A549 (cell line): ENCODE measurements around the gene PPP2R2D. TPM values are rescaled to one million over a fixed set of nuclear protein-coding genes. Genes with fewer than 3 reads are reported as not detected.

ENCODE experiments used
- ATAC-seq, 2 experiments: fragments of 200-7000 bp in 1 of 2; fragments of >200 bp in 1 of 2; cut with Nextera tagmentation in 1 of 2; cut with Tn5 transposase in 1 of 2; 3 replicates each; pipeline versions ENCODE4 v1.8.0 to v1.9.1; 2018 to 2020; ENCODE audit warnings: mild to moderate bottlenecking in 1 of 2, moderate library complexity in 1 of 2
- CTCF ChIA-PET: fragments of 300-600 bp; sonication (Branson Sonifier 250); formaldehyde crosslinking; extraction: SDS; loops from one replicate; lab custom pipeline; 2021; ENCODE audit warnings: antibody characterized with exemption, inconsistent platforms; lab: Yijun Ruan, JAX
- POLR2A ChIA-PET: fragments of 350-600 bp; formaldehyde crosslinking; extraction: SDS; loops from one replicate; lab custom pipeline; 2021; ENCODE audit warnings: antibody characterized with exemption, inconsistent platforms; lab: Yijun Ruan, JAX
- DNase-seq, 2 experiments: peaks; one replicate each; pipeline versions ENCODE4 v3.0.0 to v3.0.0-alpha.2; 2011 to 2016; ENCODE audit warnings: low read depth in 1 of 2, low spot score in 1 of 2
- FAIRE-seq: peaks from 2 replicates; lab custom pipeline; 2011; peaks lifted over from hg19 to GRCh38; lab: Jason Lieb, UNC
- H3K27ac ChIP-seq, 2 experiments: fragments of >200 bp; sonication (Bioruptor Twin); formaldehyde crosslinking; 3 replicates each; pipeline ENCODE4 v1.5.1; 2016 to 2017
- H3K4me1 ChIP-seq: fragments of >200 bp; sonication (Bioruptor Twin); formaldehyde crosslinking; 3 replicates; pipeline ENCODE4 v1.6.1; 2016
- H3K4me2 ChIP-seq: fragments of >200 bp; sonication (Bioruptor Twin); formaldehyde crosslinking; 3 replicates; pipeline ENCODE4 v1.6.1; 2016
- H3K4me3 ChIP-seq: fragments of >200 bp; sonication (Bioruptor Twin); formaldehyde crosslinking; 3 replicates; pipeline ENCODE4 v1.5.1; 2016
- H3K9me3 ChIP-seq: fragments of >200 bp; sonication (Bioruptor Twin); formaldehyde crosslinking; 3 replicates; pipeline ENCODE4 v1.6.1; 2016
- ATOH8 ChIP-seq: fragments of 250-450 bp; sonication (Bioruptor Pico); IDR thresholded peaks from 2 replicates; pipeline ENCODE4 v1.5.0; 2020; ENCODE audit warnings: low read depth, mild to moderate bottlenecking, moderate library complexity
- BCL3 ChIP-seq: fragments of >200 bp; sonication (Bioruptor Twin); formaldehyde crosslinking; IDR thresholded peaks from 3 replicates; pipeline ENCODE4 v1.6.1; 2016
- BHLHE40 ChIP-seq: IDR thresholded peaks from 2 replicates; pipeline ENCODE4 v1.6.1; 2012; ENCODE audit warnings: low read depth, low read length, inconsistent platforms
- CBX2 ChIP-seq: fragments of 200-600 bp; sonication (generic); IDR thresholded peaks from 2 replicates; pipeline ENCODE4 v1.6.1; 2016; ENCODE audit warnings: low read depth, mild to moderate bottlenecking, borderline replicate concordance
- EHMT2 ChIP-seq: fragments of 200-600 bp; sonication (generic); IDR thresholded peaks from 2 replicates; pipeline ENCODE4 v1.6.1; 2016; ENCODE audit warnings: antibody characterized with exemption, low read depth, mild to moderate bottlenecking, moderate library complexity
- EP300 ChIP-seq, 2 experiments: fragments of >200 bp; sonication (Bioruptor Twin); formaldehyde crosslinking; IDR thresholded peaks; 2 replicates in 1 of 2; 3 replicates in 1 of 2; pipeline ENCODE4 v1.6.1; 2016 to 2017
- ESRRA ChIP-seq: fragments of 150-350 bp; IDR thresholded peaks from 2 replicates; pipeline ENCODE4 v1.6.1; 2014; ENCODE audit warnings: mild to moderate bottlenecking, low read length, borderline replicate concordance
- FOSL2 ChIP-seq, 2 experiments: fragments of 450-650 bp in 1 of 2; fragments of >200 bp in 1 of 2; sonication (Bioruptor Twin) in 1 of 2; formaldehyde crosslinking; IDR thresholded peaks; 2 replicates each; pipeline versions ENCODE4 v1.5.0 to v1.6.1; 2016 to 2020; ENCODE audit warnings: mild to moderate bottlenecking in 1 of 2, moderate library complexity in 1 of 2
- HDAC2 ChIP-seq: fragments of 200-600 bp; sonication (generic); IDR thresholded peaks from 2 replicates; pipeline ENCODE4 v1.6.1; 2016
- HEYL ChIP-seq: fragments of 250-450 bp; sonication (Bioruptor Pico); IDR thresholded peaks from 2 replicates; pipeline ENCODE4 v1.8.0; 2021; ENCODE audit warnings: mild to moderate bottlenecking, moderate library complexity
- HOXA7 ChIP-seq: fragments of 250-450 bp; sonication (Bioruptor Pico); IDR thresholded peaks from 2 replicates; pipeline ENCODE4 v1.5.0; 2020; ENCODE audit warnings: mild to moderate bottlenecking, moderate library complexity
- HOXB13 ChIP-seq: fragments of 250-450 bp; sonication (Bioruptor Pico); IDR thresholded peaks from 2 replicates; pipeline ENCODE4 v1.5.0; 2020; ENCODE audit warnings: low read depth, mild to moderate bottlenecking, moderate library complexity
- KDM1A ChIP-seq: fragments of 200-600 bp; sonication (generic); IDR thresholded peaks from 2 replicates; pipeline ENCODE4 v1.6.1; 2016; ENCODE audit warnings: low read depth, mild to moderate bottlenecking
- MAFK ChIP-seq: fragments of 450-650 bp; IDR thresholded peaks from 2 replicates; pipeline ENCODE4 v1.6.1; 2014; ENCODE audit not compliant: partially characterized antibody
- NFE2L2 ChIP-seq: fragments of 150-350 bp; conservative IDR thresholded peaks from 2 replicates; pipeline ENCODE4 v1.6.1; 2014; ENCODE audit warnings: low read length
- NPAS2 ChIP-seq: fragments of 250-450 bp; sonication (Bioruptor Pico); IDR thresholded peaks from 2 replicates; pipeline ENCODE4 v1.8.0; 2022; ENCODE audit warnings: mild to moderate bottlenecking, moderate library complexity, borderline replicate concordance
- POLR2AphosphoS2 ChIP-seq: conservative IDR thresholded peaks from 2 replicates; pipeline ENCODE4 v1.6.1; 2012; ENCODE audit warnings: low read length, improper control_type of control experiment, inconsistent platforms
- RCOR1 ChIP-seq: fragments of 150-350 bp; IDR thresholded peaks from 2 replicates; pipeline ENCODE4 v1.6.1; 2014; ENCODE audit warnings: antibody characterized with exemption, low read length, low read depth
- SMC3 ChIP-seq: fragments of >200 bp; sonication (Bioruptor Twin); formaldehyde crosslinking; IDR thresholded peaks from 3 replicates; pipeline ENCODE4 v1.6.1; 2018; ENCODE audit warnings: inconsistent platforms
- TP53 ChIP-seq: fragments of 250-450 bp; sonication (Bioruptor Pico); IDR thresholded peaks from 2 replicates; pipeline ENCODE4 v1.5.0; 2021; ENCODE audit warnings: mild to moderate bottlenecking, moderate library complexity
- ZC3H11A ChIP-seq: fragments of 450-650 bp; IDR thresholded peaks from 2 replicates; pipeline ENCODE4 v1.6.1; 2014; ENCODE audit warnings: antibody characterized with exemption, mild to moderate bottlenecking
- WGBS: methylation state at CpG from one replicate; pipeline ENCODE4 v1.1.6; 2017; ENCODE audit errors: missing lambda C conversion rate; 5-methylcytosine and 5-hydroxymethylcytosine counted together
- polyA plus RNA-seq, 4 experiments: library from polyadenylated mRNA; depleted of rRNA in 3 of 4; stranded (reverse); fragments of >200 nt; fragmentation: RNase III in 1 of 4; extraction: RNeasy Plus Mini Kit Qiagen cat#74134 plus additional on column Dnase treatment in 1 of 4; gene quantifications; 2 replicates in 3 of 4; 3 replicates in 1 of 4; pipeline ENCODE4 v1.2.3, GENCODE V29; 2011 to 2017

The PPP2R2D gene
- polyA plus RNA-seq, 2 of the 4 experiments (the other 2 are of a cell fraction) = 23.9 to 36.0 TPM

- 42% methylated on average over 14 of the region's 14 CpGs for WGBS
Measured at GRCh38 chr10:131865223-131865917, 35.4 kb upstream of the PPP2R2D start.

GRCh38 chr10:131866673-131867072, 34.1 kb upstream of the PPP2R2D start:
- Histone ChIP-seq H3K27ac (no peak overlapping the region), H3K4me1 (peaks cover 9% of the 10 kb centered on the region; the same call in 2 of the 3 replicates), H3K9me3 (no peaks in the 10 kb centered on the region; the same call in 2 of the 3 replicates), H3K4me2 (no peak overlapping the region), H3K4me3 (no peak overlapping the region)
- CTCF ChIA-PET = interaction anchor here (1.3 to 1.5 kb wide), 2 partner anchors 8 to 1675 kb away, joined by 3 to 7 read pairs; no protein-coding TSS in a partner anchor
- TF ChIP-seq BCL3 (no peak), EP300 (IDR thresholded peaks at IDR 0.05) (no peak), NFE2L2 (no peak), HOXA7 (CRISPR knock-in tag) (no peak), SMC3 (no peak), HEYL (CRISPR knock-in tag) (no peak), RCOR1 (no peak), KDM1A (no peak), HDAC2 (no peak), POLR2AphosphoS2 (no peak), ESRRA (no peak), FOSL2 (IDR thresholded peaks at IDR 0.05) (no peak), FOSL2 (CRISPR knock-in tag; IDR thresholded peaks at IDR 0.05) (no peak), NPAS2 (CRISPR knock-in tag) (no peak), EHMT2 (no peak), TP53 (CRISPR knock-in tag) (no peak), ZC3H11A (no peak), BHLHE40 (no peak), HOXB13 (no peak)
- no peak for ATAC-seq
- 19% methylated on average over 10 of the region's 10 CpGs for WGBS
- FAIRE-seq = no peak
- POLR2A ChIA-PET = no interaction called here
- DNase-seq = no peak

More at GRCh38 chr10:131865223-131865917, 35.4 kb upstream of the PPP2R2D start:
- ChIA-PET CTCF (interaction anchor here (1.1 to 1.5 kb wide), 3 partner anchors 9 to 1674 kb away, joined by 3 to 7 read pairs (median 4); no protein-coding TSS in a partner anchor), POLR2A (no interaction called here)
- H3K9me3 ChIP-seq = no peaks in the 10 kb centered on the region; the same call in 2 of the 3 replicates
- FAIRE-seq = no peak
- no peak for DNase-seq
- no peak for ATAC-seq
- no peak overlapping the region for H3K27ac ChIP-seq
- no peak overlapping the region for H3K4me3 ChIP-seq
- H3K4me2 ChIP-seq = no peak overlapping the region
- no peaks in the 10 kb centered on the region for H3K4me1 ChIP-seq
- TF ChIP-seq BCL3 (no peak), CBX2 (no peak), ATOH8 (CRISPR knock-in tag) (no peak), EP300 (IDR thresholded peaks at IDR 0.05) (no peak), HDAC2 (no peak), POLR2AphosphoS2 (no peak), RCOR1 (no peak), MAFK (peak; percentile 37)
